GM12891 (cell line): ENCODE results near the gene RAB9A.

ENCODE experiments used
- PAX5 ChIP-seq: IDR thresholded peaks from 2 replicates; pipeline ENCODE4 v1.6.1; 2011; ENCODE audit warnings: low read length, moderate library complexity, mild to moderate bottlenecking; ENCODE audit not compliant: insufficient read depth, severe bottlenecking
- POLR2A ChIP-seq: IDR thresholded peaks from 2 replicates; pipeline ENCODE4 v1.6.1; 2011; ENCODE audit warnings: low read depth, low read length, control low read depth
- POLR2AphosphoS5 ChIP-seq: IDR thresholded peaks from 2 replicates; pipeline ENCODE4 v1.6.1; 2011; ENCODE audit warnings: low read depth, low read length, control low read depth
- POU2F2 ChIP-seq: IDR thresholded peaks from 2 replicates; pipeline ENCODE4 v1.6.1; 2011; ENCODE audit warnings: low read depth, mild to moderate bottlenecking, control low read depth, low read length, moderate library complexity
- SPI1 ChIP-seq: IDR thresholded peaks from 2 replicates; pipeline ENCODE4 v1.6.1; 2011; ENCODE audit warnings: low read depth, low read length, control low read depth
- TAF1 ChIP-seq: IDR thresholded peaks from 2 replicates; pipeline ENCODE4 v1.6.1; 2011; ENCODE audit warnings: low read depth, low read length, control low read depth

DNA sequence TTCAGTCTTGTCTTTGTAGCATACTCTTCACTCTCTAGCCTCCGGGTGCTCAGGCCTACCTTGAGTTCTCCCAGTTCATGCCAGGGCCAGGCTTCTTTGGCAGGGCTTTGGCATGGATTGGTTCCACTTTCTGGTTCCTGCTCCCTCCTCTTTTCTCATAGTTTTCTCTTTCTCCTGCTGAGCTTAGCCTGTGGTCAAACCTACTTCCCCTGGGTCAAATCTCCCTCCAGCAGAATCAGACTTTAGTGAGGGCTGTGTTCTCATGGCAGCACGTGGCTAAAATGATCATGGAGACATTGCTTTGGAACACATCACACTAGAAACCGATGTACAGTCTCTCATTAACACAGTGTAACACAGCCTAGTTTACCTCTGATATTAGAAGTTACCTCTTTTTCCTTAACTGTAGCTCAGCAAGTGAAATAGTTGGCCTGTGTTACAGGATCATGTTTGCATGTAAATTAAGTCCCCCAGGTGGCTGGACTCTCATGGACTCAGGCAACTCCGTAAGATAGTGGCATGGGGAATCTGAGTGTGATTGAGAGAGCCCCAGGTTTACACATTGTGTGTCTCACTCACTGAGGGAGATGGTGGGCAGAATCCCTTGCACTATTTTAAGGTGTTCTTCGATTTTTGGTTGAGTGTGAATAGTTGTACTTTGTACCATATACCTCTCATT, 13.3 kb downstream of the RAB9A start:
- TF ChIP-seq POLR2A (no peak), TAF1 (no peak), POLR2AphosphoS5 (no peak), SPI1 (no peak), PAX5 (no peak), POU2F2 (no peak)
